ENCODE measurements around the gene PLCB3. TPM values are rescaled to one million over a fixed set of nuclear protein-coding genes. Genes with fewer than 3 reads are reported as not detected.

The PLCB3 gene
- total RNA-seq, 6 donors from 2014 or later = 19.5 to 55.5 (median 30.3) TPM

DNA sequence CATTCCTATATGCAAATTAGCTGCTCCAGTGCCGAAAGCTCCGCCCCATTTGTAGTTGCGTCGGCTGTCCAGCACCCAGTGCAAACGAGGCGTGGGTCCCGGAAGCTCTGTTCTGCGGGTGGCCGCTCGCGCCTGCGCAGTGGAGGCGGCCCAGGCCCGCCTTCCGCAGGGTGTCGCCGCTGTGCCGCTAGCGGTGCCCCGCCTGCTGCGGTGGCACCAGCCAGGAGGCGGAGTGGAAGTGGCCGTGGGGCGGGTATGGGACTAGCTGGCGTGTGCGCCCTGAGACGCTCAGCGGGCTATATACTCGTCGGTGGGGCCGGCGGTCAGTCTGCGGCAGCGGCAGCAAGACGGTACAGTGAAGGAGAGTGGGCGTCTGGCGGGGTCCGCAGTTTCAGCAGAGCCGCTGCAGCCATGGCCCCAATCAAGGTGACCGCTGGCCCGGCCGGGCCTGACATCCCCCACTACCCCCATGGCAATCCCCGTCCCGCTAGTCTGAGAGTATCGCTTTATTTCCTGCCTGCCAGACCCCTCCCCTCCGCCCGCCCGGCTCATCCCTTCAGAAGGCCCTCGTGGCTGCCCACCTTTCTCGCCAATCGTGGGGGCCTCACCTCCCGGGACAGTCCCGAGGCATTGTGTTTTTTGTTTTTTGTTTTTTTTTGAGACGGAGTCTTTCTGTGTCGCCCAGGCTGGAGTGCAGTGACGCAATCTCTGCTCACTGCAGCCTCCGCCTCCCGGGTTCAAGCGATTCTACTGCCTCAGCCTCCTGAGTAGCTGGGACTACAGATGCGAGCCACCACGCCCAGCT is 66.8 kb downstream of the PLCB3 start, which contains the start of gene PRDX5:
Gene PRDX5, plus strand, starts transcription at position 161 of the 805 bp plus-strand sequence. Its CDS starts 95 bp downstream, at position 256.
- peaks cover 7 to 41% (median 33%) of the 10 kb centered on the region in 4 donors for H3K36me3 ChIP-seq
- TF ChIP-seq POLR2AphosphoS5 (IDR thresholded peaks at IDR 0.05) (peak; percentile 66 to 90), EP300 (IDR thresholded peaks at IDR 0.05) (peak in 1 of 4 donors; percentile 4), POLR2A (IDR thresholded peaks at IDR 0.05) (peak in 3 of 4 donors; percentile 73 to 94 (median 89))
- TF ChIP-seq, protein P1, sequence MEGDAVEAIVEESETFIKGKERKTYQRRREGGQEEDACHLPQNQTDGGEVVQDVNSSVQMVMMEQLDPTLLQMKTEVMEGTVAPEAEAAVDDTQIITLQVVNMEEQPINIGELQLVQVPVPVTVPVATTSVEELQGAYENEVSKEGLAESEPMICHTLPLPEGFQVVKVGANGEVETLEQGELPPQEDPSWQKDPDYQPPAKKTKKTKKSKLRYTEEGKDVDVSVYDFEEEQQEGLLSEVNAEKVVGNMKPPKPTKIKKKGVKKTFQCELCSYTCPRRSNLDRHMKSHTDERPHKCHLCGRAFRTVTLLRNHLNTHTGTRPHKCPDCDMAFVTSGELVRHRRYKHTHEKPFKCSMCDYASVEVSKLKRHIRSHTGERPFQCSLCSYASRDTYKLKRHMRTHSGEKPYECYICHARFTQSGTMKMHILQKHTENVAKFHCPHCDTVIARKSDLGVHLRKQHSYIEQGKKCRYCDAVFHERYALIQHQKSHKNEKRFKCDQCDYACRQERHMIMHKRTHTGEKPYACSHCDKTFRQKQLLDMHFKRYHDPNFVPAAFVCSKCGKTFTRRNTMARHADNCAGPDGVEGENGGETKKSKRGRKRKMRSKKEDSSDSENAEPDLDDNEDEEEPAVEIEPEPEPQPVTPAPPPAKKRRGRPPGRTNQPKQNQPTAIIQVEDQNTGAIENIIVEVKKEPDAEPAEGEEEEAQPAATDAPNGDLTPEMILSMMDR (IDR thresholded peaks at IDR 0.05) = peak in 5 of 6 experiments; percentile 51 to 90 (median 58)
- H3K27me3 ChIP-seq = no peaks in the 10 kb centered on the region
- H3K4me3 ChIP-seq = peak within 1 kb of the TSS; percentile 66 to 91 (median 74)
- DNase-seq (peak; percentile 98), ATAC-seq (ENCODE audit: low FRiP score in 2 of 2) (peak; percentile 95 to 96)
- H3K9me3 ChIP-seq = no peaks in the 10 kb centered on the region
- H3K27ac ChIP-seq = peak within 1 kb of the TSS; percentile 90 to 98 (median 94)
- H3K4me1 ChIP-seq = peaks cover 23 to 57% (median 41%) of the 10 kb centered on the region in 4 donors
- WGBS, 2 donors = 0 to 1% methylated on average over 23 to 56 of the region's 61 CpGs

Small RNAs within 50 kb of the gene (small RNA-seq; reads per million reads assigned to genes)
- 0 reads per million in 4 donors for gene RF00019

Other genes starting within 250 kb of the PLCB3 start
- gene FLRT1, start 215.6 kb upstream of the PLCB3 start, total RNA-seq = under 1 TPM in 3 of 6 donors, not detected in 3; 0.09 to 0.30 (median 0.15) TPM
- 10 to 100 TPM; 16.7 to 59.7 (median 33.5) TPM for gene MACROD1, start 85.4 kb upstream of the PLCB3 start, total RNA-seq
- 100 to 1,000 TPM in 1 of 6 donors, 10 to 100 TPM in 5; 37.8 to 132 (median 82.6) TPM for gene STIP1, start 65.4 kb upstream of the PLCB3 start, total RNA-seq
- 100 to 1,000 TPM in 3 of 6 donors, 10 to 100 TPM in 3; 33.2 to 119 (median 89.3) TPM for gene FERMT3, start 44.8 kb upstream of the PLCB3 start, total RNA-seq
- 10 to 100 TPM; 27.2 to 69.1 (median 35.2) TPM for gene TRPT1, start 25.3 kb upstream of the PLCB3 start, total RNA-seq
- 10 to 100 TPM; 30.3 to 94.3 (median 68.0) TPM for gene NUDT22, start 25.3 kb upstream of the PLCB3 start, total RNA-seq
- 10 to 100 TPM; 25.0 to 52.0 (median 39.2) TPM for gene DNAJC4, start 21.0 kb upstream of the PLCB3 start, total RNA-seq
- 100 to 1,000 TPM in 3 of 6 donors, 10 to 100 TPM in 3; 25.1 to 171 (median 124) TPM for gene VEGFB, start 16.9 kb upstream of the PLCB3 start, total RNA-seq
- 100 to 1,000 TPM in 1 of 6 donors, 10 to 100 TPM in 5; 40.9 to 132 (median 63.1) TPM for gene FKBP2, start 10.4 kb upstream of the PLCB3 start, total RNA-seq
- gene PPP1R14B, start 4.6 kb upstream of the PLCB3 start, total RNA-seq = 100 to 1,000 TPM in 1 of 6 donors, 10 to 100 TPM in 5; 51.4 to 118 (median 60.3) TPM
- 100 to 1,000 TPM in 2 of 6 donors, 10 to 100 TPM in 4; 59.7 to 150 (median 80.1) TPM for gene BAD, start 33.1 kb downstream of the PLCB3 start, total RNA-seq
- 10 to 100 TPM in 5 of 6 donors, 1 to 10 TPM in 1; 7.3 to 48.1 (median 27.0) TPM for gene GPR137, start 34.3 kb downstream of the PLCB3 start, total RNA-seq
- under 1 TPM in 3 of 6 donors, not detected in 3; 0.17 to 0.55 (median 0.26) TPM for gene KCNK4, start 39.8 kb downstream of the PLCB3 start, total RNA-seq
- gene CATSPERZ, start 48.8 kb downstream of the PLCB3 start, total RNA-seq = 10 to 100 TPM in 1 of 6 donors, 1 to 10 TPM in 1, under 1 TPM in 2, not detected in 2; 0.51 to 62.9 (median 2.5) TPM
- gene ESRRA, start 54.0 kb downstream of the PLCB3 start, total RNA-seq = 100 to 1,000 TPM in 1 of 6 donors, 10 to 100 TPM in 5; 42.7 to 109 (median 80.6) TPM
- 100 to 1,000 TPM; 110 to 215 (median 170) TPM for gene TRMT112, start 66.0 kb downstream of the PLCB3 start, total RNA-seq
- 100 to 1,000 TPM; 146 to 493 (median 309) TPM for gene PRDX5, start 66.6 kb downstream of the PLCB3 start, total RNA-seq
- gene CCDC88B, start 88.7 kb downstream of the PLCB3 start, total RNA-seq = 100 to 1,000 TPM in 1 of 6 donors, 10 to 100 TPM in 5; 12.6 to 138 (median 37.2) TPM
- 10 to 100 TPM; 16.3 to 93.2 (median 46.7) TPM for gene RPS6KA4, start 107.6 kb downstream of the PLCB3 start, total RNA-seq

Data from upper lobe of left lung (tissue), 6 donors.